Endothelial cell of umbilical vein (primary cell): ENCODE data around the gene CNOT6. TPM values are rescaled to one million over a fixed set of nuclear protein-coding genes. Genes with fewer than 3 reads are reported as not detected.

ENCODE experiments used
- BruUV-seq: library from RNA; stranded (reverse); fragments of 400-500 nt; replicated peaks from 2 replicates; lab custom pipeline; 2021; lab: Mats Ljungman, UMichigan
- CTCF ChIA-PET: fragments of 300-600, 350-600 bp; sonication (Branson Sonifier 250); formaldehyde crosslinking; loops from one replicate; lab custom pipeline; 2021; ENCODE audit warnings: antibody characterized with exemption, inconsistent platforms; lab: Charles Lee
- POLR2A ChIA-PET: fragments of 300-600, 350-600 bp; sonication (Branson Sonifier 250); formaldehyde crosslinking; loops from one replicate; lab custom pipeline; 2021; ENCODE audit warnings: antibody characterized with exemption, inconsistent platforms; lab: Charles Lee
- DNase-seq: peaks from one replicate; pipeline ENCODE4 v3.0.0-alpha.2; 2011; ENCODE audit warnings: low read depth, low spot score
- FAIRE-seq: peaks from 2 replicates; lab custom pipeline; 2011; peaks lifted over from hg19 to GRCh38; lab: Jason Lieb, UNC
- H2AFZ ChIP-seq: 2 replicates; pipeline ENCODE4 v1.6.0; 2012; ENCODE audit warnings: low read depth, low read length, control low read depth, inconsistent platforms
- H3K27ac ChIP-seq: 2 replicates; pipeline ENCODE4 v1.5.1; 2011; ENCODE audit warnings: low read depth, mild to moderate bottlenecking, control low read depth, low read length, moderate library complexity; ENCODE audit not compliant: insufficient read depth
- H3K27me3 ChIP-seq, 2 experiments: 2 replicates each; pipeline versions ENCODE4 v1.6.0 to v1.6.1; 2011; ENCODE audit warnings: low read length in 2 of 2, mixed read lengths in 1 of 2; ENCODE audit not compliant: control insufficient read depth in 2 of 2, insufficient read depth in 2 of 2
- H3K36me3 ChIP-seq, 2 experiments: 2 replicates in 1 of 2; 3 replicates in 1 of 2; pipeline ENCODE4 v1.5.1; 2011; ENCODE audit warnings: low read length in 2 of 2, mild to moderate bottlenecking in 1 of 2, moderate library complexity in 1 of 2; ENCODE audit not compliant: control insufficient read depth in 2 of 2, insufficient read depth in 2 of 2; ENCODE audit errors: extremely low read depth in 1 of 2
- H3K4me1 ChIP-seq: 3 replicates; pipeline ENCODE4 v1.5.1; 2011; ENCODE audit warnings: mild to moderate bottlenecking, low read length; ENCODE audit not compliant: control insufficient read depth, insufficient read depth; ENCODE audit errors: extremely low read depth
- H3K4me2 ChIP-seq: 2 replicates; pipeline ENCODE4 v1.6.1; 2011; ENCODE audit warnings: low read length, control low read depth, mixed read lengths; ENCODE audit not compliant: insufficient read depth
- H3K4me3 ChIP-seq, 3 experiments: fragments of 200-600 bp in 1 of 3; sonication (generic), shearing (Covaris generic) in 1 of 3; replicated peaks in 1 of 3; 2 replicates each; pipeline ENCODE4 v1.5.1; 2011 to 2016; ENCODE audit warnings: control low read depth in 3 of 3, low read length in 3 of 3, mild to moderate bottlenecking in 2 of 3, inconsistent platforms in 1 of 3, low read depth in 1 of 3, moderate library complexity in 1 of 3; ENCODE audit not compliant: insufficient read depth in 1 of 3
- H3K79me2 ChIP-seq: 2 replicates; pipeline ENCODE4 v1.6.0; 2012; ENCODE audit warnings: low read length, inconsistent platforms; ENCODE audit not compliant: control insufficient read depth, insufficient read depth
- H3K9ac ChIP-seq: replicated peaks from 2 replicates; pipeline ENCODE3; 2011; ENCODE audit warnings: low read length, control low read depth; ENCODE audit not compliant: insufficient read depth; ENCODE audit errors: extremely low read depth
- H3K9me1 ChIP-seq: replicated peaks from 3 replicates; pipeline ENCODE4 v1.6.0; 2011; ENCODE audit warnings: mild to moderate bottlenecking, low read length; ENCODE audit not compliant: control insufficient read depth, insufficient read depth; ENCODE audit errors: extremely low read depth
- H3K9me3 ChIP-seq: replicated peaks from 2 replicates; pipeline ENCODE4 v1.5.1; 2012; ENCODE audit warnings: low read length, inconsistent platforms; ENCODE audit not compliant: control insufficient read depth, insufficient read depth
- H4K20me1 ChIP-seq: replicated peaks from 2 replicates; pipeline ENCODE3; 2011; ENCODE audit warnings: mild to moderate bottlenecking, low read length; ENCODE audit not compliant: control insufficient read depth, insufficient read depth; ENCODE audit errors: extremely low read depth
- CTCF ChIP-seq, 2 donors: IDR thresholded peaks; 1 replicate in 1 of 2; 2 replicates in 1 of 2; pipeline ENCODE4 v1.5.1; 2011; ENCODE audit warnings: low read length in 2 of 2, mild to moderate bottlenecking in 2 of 2, moderate library complexity in 2 of 2, control low read depth in 1 of 2, inconsistent platforms in 1 of 2, low read depth in 1 of 2; ENCODE audit not compliant: insufficient read depth in 1 of 2; ENCODE audit errors: extremely low read depth in 1 of 2
- EZH2 ChIP-seq: IDR thresholded peaks from 2 replicates; pipeline ENCODE4 v1.6.1; 2012; ENCODE audit warnings: borderline replicate concordance, low read depth, mild to moderate bottlenecking, moderate library complexity, low read length, inconsistent platforms; ENCODE audit not compliant: severe bottlenecking
- FOS ChIP-seq: IDR thresholded peaks from 2 replicates; pipeline ENCODE4 v1.6.1; 2011; ENCODE audit warnings: mild to moderate bottlenecking, low read length, moderate library complexity, borderline replicate concordance; ENCODE audit not compliant: insufficient read depth
- GATA2 ChIP-seq: IDR thresholded peaks from 2 replicates; pipeline ENCODE4 v1.7.0; 2011; ENCODE audit warnings: low read depth, mild to moderate bottlenecking, moderate library complexity, mixed read lengths, low read length; ENCODE audit not compliant: insufficient read length, insufficient read depth
- JUN ChIP-seq: IDR thresholded peaks from 2 replicates; pipeline ENCODE4 v1.6.1; 2011; ENCODE audit warnings: borderline replicate concordance, low read depth; ENCODE audit not compliant: insufficient read length, insufficient read depth
- MYC ChIP-seq: IDR thresholded peaks from one replicate; pipeline ENCODE4 v1.6.1; 2011; ENCODE audit warnings: mild to moderate bottlenecking, low read depth, low read length
- POLR2A ChIP-seq: IDR thresholded peaks from 2 replicates; pipeline ENCODE4 v1.6.1; 2012; ENCODE audit warnings: low read depth, mild to moderate bottlenecking, control low read depth, low read length
- POLR2AphosphoS5 ChIP-seq: IDR thresholded peaks from 2 replicates; pipeline ENCODE4 v1.6.1; 2012; ENCODE audit warnings: low read depth, mild to moderate bottlenecking, control low read depth, low read length, moderate library complexity; ENCODE audit not compliant: insufficient read depth
- dilution Hi-C: fragments of 300-500 bp; cut with MboI; formaldehyde crosslinking; loops from one replicate; pipeline ENCODE4 v1.15.0; 2019; ENCODE audit warnings: low sequenced_read_pairs; ENCODE audit not compliant: extremely low pct_ligation_motif_present
- intact Hi-C: fragments of 100-400 bp; cut with micrococcal nuclease; formaldehyde crosslinking; loops from one replicate; pipeline ENCODE4 v1.10.0; 2022
- polyA plus RNA-seq, 4 experiments: library from polyadenylated mRNA; depleted of rRNA in 3 of 4; stranded (reverse) in 3 of 4; unstranded in 1 of 4; fragments of >200 nt; gene quantifications; 2 replicates each; pipeline versions ENCODE4 v1.2.1 to v1.2.3, GENCODE V29; 2011 to 2012; ENCODE audit warnings: missing spikeins in 1 of 4
- total RNA-seq: library from RNA; stranded (reverse); gene quantifications from 2 replicates; pipeline ENCODE4 v1.2.3, GENCODE V29; 2021
- TF ChIP-seq, protein P1 (sequence below): IDR thresholded peaks from 2 replicates; pipeline ENCODE4 v1.6.1; 2011; ENCODE audit not compliant: insufficient read depth, insufficient read length

Gene CNOT6
- total and polyA plus RNA-seq, 2 donors (not counting 3 experiments of a cell fraction or from before 2014, with no cell fraction given): 9.2 to 33.8 TPM

GRCh38 chr5:180470361-180470760 lies 23.8 kb upstream of the CNOT6 start:
- DNase-seq (no peak), FAIRE-seq (no peak)
- no peak overlapping the region for H3K4me2 ChIP-seq
- no peak overlapping the region for H3K4me3 ChIP-seq
- H3K36me3 ChIP-seq: no peaks in the 10 kb centered on the region
- no peak overlapping the region for H2AFZ ChIP-seq
- TF ChIP-seq, protein P1, sequence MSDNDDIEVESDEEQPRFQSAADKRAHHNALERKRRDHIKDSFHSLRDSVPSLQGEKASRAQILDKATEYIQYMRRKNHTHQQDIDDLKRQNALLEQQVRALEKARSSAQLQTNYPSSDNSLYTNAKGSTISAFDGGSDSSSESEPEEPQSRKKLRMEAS: no peak
- no peak for TF ChIP-seq EZH2
- TF ChIP-seq POLR2AphosphoS5: no peak
- no peak for TF ChIP-seq JUN
- no peak for TF ChIP-seq FOS
- no peak for TF ChIP-seq POLR2A
- TF ChIP-seq GATA2: no peak
- no peak for TF ChIP-seq CTCF (IDR thresholded peaks at IDR 0.05; ENCODE audit: extremely low read depth in 1 of 2, insufficient read depth in 1 of 2, low read depth in 1 of 2, low read length in 2 of 2)
- no peak for TF ChIP-seq MYC
- dilution Hi-C loops (no loop called here), intact Hi-C loops (loop anchor here (5.0 kb wide), 2 partner anchors 118 to 202 kb away; partner anchors contain the start of gene GFPT2)
- peaks cover 0 to 2% of the 10 kb centered on the region in 2 experiments for H3K27me3 ChIP-seq
- no peaks in the 10 kb centered on the region for H3K9me1 ChIP-seq
- H3K9me3 ChIP-seq: no peaks in the 10 kb centered on the region
- H3K4me1 ChIP-seq: no peaks in the 10 kb centered on the region
- no peak overlapping the region for H3K9ac ChIP-seq
- no peak overlapping the region for H3K27ac ChIP-seq
- no peaks in the 10 kb centered on the region for H4K20me1 ChIP-seq
- no TSS peak for BruUV-seq
- ChIA-PET POLR2A (no interaction called here), CTCF (interaction anchor here (0.6 to 4.6 kb wide), 11 partner anchors 9 to 345 kb away, joined by 3 to 35 read pairs (median 5); partner anchors contain the start of gene RASGEF1C)
- H3K79me2 ChIP-seq: no peaks in the 10 kb centered on the region
